Measurements from ENCODE around the gene MYLIP.

- TF ChIP-seq FOXM1 (IDR thresholded peaks at IDR 0.05; ENCODE audit: borderline replicate concordance) = no peak
- TF ChIP-seq NFRKB (IDR thresholded peaks at IDR 0.05) = no peak
- no peak for TF ChIP-seq ZNF384 (IDR thresholded peaks at IDR 0.05)
- TF ChIP-seq SUZ12 (IDR thresholded peaks at IDR 0.05) = no peak
- no peak for TF ChIP-seq TARDBP (IDR thresholded peaks at IDR 0.05)
- TF ChIP-seq FOXA1 (IDR thresholded peaks at IDR 0.05) = no peak
- TF ChIP-seq BHLHE40 (IDR thresholded peaks at IDR 0.05; ENCODE audit: borderline replicate concordance) = no peak
- no peak for TF ChIP-seq LEF1 (IDR thresholded peaks at IDR 0.05; ENCODE audit: borderline replicate concordance)
- TF ChIP-seq HDGF (IDR thresholded peaks at IDR 0.05; ENCODE audit: borderline replicate concordance) = no peak
- TF ChIP-seq ELF4 (IDR thresholded peaks at IDR 0.05) = no peak
- TF ChIP-seq PKNOX1 (IDR thresholded peaks at IDR 0.05) = no peak
These were observed 34.8 kb downstream of the MYLIP start for GRCh38 chr6:16163535-16164300.
